Measurements from ENCODE around the gene MTCL1.

Gene MTCL1

GRCh38 chr18:8776013-8776943 lies 70.9 kb downstream of the MTCL1 start:
- DNase-seq: no peak

GRCh38 chr18:8777846-8778245 lies 72.5 kb downstream of the MTCL1 start:
- DNase-seq: no peak

GRCh38 chr18:8778386-8778785 lies 73.0 kb downstream of the MTCL1 start:
- no peak for DNase-seq

- no peak for DNase-seq
Observed at GRCh38 chr18:8778824-8779223, 73.5 kb downstream of the MTCL1 start.

DNA sequence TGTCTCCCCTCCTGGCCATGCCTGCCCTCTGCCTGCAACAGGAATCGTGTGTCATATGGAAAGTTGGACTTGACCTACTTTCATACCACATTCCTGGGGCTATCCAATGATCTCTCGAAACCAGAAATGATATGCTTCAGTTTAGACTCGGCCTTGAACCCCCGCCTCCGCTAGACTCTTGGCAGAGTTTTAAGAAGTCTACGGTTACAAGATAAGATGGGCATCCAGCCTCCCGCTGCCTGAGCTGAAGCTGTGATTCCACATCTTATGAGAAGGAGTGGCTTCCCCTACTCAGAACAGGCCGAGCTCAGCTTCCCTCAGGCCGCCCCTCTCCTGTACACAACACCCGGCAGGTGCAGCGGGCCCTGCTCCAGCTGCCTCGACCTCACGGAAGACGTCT lies 73.9 kb downstream of the MTCL1 start:
- peak; percentile 30 for DNase-seq

DNA sequence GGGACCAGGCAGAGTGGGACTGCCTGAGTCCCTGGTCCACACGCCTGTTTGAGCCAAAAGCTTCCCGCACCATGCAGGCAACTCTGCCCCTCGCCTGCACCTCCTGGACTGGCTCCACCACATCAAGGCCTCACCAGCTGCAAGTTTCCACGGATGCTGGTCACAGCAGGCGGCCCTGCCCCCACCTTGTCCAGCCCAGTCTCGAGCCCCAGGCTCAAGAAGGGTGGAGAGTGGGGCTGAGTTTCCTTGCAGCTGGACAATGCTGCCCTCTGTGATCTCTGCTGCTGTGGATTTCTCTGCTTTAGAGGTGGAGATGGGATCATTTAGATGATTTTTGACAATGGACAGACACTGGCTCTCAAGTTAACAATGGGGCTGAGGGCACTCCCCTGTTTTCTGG lies 74.9 kb downstream of the MTCL1 start:
- DNase-seq: no peak

- DNase-seq: no peak
Observed at GRCh38 chr18:8781671-8782070, 76.3 kb downstream of the MTCL1 start.

- DNase-seq: no peak
Observed at GRCh38 chr18:8783335-8783993, 78.1 kb downstream of the MTCL1 start.

GRCh38 chr18:8783994-8784530 lies 78.7 kb downstream of the MTCL1 start:
- no peak for DNase-seq

- no peak for DNase-seq
Observed at GRCh38 chr18:8785261-8785660, 79.9 kb downstream of the MTCL1 start.

DNA sequence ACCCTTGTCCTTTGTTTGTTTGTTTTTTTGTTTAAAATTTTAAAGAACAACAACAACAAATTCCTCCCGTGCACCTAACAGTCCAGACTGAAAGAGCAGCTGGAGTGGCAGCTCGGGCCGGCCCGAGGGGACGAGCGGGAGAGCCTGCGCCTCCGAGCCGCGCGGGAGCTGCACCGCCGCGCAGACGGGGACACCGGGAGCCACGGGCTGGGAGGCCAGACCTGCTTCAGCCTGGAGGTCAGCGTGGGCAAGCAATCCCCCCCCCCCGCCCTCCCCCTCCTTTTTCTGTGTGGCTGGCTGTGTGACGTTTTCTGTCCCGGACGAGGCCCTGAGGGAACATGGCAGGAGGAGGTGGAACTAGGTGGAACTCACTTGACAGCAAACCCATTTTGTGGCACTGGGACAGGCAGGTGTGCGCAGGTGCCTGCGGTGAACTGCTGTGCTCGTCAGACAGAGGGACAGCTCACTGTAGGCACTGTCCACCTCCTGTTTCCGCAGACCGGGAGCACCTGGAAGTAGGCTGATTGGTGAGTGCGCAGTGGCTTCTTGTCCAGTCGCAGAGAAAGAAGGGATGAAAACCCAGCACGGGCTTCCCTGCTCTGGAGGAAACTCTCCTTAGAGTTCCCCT lies 80.6 kb downstream of the MTCL1 start:
- DNase-seq: no peak

DNA sequence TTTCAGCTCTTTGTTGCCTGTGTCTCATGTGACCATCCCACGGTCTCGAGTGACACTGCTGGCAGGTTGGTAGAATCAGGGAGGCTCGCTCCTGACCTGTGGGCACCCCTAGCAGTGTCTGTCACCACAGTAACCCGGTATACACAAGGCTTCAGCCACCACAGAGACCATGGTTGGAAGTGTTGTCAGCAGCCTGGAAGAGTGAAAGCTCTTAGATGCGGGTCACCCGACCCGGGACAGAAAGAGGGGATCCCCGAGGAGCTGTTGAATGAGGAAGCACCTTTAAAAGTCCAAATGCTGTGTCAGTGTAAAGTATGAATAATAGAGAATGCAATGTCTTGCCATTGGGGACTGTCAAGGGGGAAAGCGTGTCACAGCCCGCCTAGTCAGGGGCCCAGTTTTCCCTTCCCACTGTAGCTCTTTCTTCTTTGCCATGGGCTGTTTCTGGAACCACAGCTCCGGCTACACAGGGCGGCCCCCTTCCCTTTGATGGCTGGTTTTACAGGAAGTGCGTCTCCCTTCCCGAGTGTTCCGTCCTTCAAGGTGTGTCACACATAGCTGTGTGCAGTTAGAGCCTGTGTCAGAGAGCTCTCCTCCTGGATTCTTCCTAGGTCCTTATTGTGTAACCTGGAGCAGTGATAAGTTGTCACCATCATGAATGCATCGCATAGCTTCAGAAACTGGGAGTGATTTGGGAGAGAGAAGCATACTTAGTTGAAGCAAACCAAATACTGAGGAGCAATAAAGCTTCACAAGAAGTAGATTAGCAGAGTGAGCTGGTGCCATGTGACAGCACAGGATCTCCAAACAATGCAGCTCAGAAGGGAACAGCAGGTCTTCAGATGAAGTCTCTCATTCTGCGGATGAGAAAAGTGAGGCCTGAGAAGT lies 81.4 kb downstream of the MTCL1 start:
- no peak for DNase-seq

DNA sequence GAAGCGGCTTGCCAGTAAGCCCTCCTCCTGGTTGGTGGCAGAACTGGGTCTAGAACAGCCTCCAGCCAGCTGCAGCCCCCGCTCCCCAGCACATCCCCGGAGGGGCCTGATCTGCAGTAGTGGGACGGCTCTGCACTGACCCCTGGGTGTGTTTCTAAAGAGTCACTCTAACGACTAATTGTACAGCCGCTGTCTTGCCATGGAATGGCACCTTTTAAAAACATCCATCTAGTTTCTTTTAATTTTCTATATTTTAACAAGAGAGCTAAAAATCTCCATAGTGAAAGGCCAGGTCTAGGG lies 82.0 kb downstream of the MTCL1 start:
- no peak for DNase-seq

- DNase-seq: no peak
Observed at GRCh38 chr18:8787794-8788193, 82.4 kb downstream of the MTCL1 start.

DNA sequence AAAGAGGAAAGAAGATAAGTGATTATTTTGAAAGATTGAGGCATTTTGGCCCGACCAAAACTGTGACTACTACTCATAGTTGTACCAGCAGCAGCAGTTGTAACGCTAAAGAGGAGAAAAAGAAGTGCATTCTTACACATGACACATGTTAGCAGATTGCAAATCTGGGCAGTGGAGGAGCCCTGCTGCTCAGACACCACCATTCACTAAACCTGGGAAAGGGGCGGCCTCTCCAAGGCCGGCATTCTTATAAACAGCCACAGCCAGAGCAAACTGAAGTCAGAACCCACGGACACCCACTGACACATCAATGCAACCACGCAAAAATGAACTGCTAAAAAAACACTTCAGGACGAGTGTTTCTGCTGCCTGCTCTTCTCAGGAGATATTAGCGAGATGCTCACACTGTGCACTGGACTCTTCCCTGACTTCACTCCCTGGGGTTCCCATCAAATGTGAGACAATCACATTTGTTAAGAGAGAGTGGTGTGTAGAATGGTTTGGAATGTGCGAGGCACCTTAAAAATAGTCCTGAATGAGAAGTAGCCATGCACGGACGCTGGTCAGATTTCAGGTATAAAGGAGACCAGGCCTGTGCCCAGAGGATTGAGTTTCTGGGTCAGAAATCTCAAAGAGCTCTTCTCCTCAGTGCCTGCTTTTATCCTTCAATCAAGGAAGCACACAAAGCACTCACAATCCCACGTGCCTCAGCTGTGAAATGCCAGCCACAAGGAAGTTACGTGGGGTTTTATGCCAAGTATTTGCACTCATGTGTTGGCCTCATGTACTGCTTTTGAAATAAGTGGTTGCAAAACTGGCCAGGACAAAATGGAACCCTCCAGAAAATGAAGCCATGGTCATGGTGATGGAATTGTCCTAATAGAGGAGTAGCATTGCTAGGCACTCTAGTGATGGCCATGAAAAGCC lies 83.4 kb downstream of the MTCL1 start:
- no peak for DNase-seq

DNA sequence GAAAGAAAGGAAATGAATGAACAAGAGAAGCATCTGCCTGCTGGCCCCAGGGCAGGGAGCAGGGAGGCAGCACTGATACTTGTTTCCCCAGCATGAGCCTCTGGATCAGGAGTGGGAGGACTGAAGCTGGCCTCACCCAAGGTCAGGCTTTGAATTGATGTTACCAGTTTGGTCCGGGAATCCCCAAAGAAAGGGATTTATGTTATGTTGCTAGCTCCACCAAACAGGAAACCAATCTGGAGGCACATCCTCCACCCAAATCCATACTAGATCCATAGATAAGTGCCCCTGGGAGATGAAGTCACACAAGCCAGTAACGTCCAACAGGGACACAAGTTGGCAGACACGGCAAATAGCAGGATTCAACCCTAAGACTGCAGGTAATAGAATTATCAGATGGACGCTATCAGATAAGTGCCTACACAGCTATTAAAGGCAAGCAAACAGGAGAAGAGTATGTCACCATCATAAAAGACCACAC lies 85.9 kb downstream of the MTCL1 start:
- DNase-seq: no peak

DNA sequence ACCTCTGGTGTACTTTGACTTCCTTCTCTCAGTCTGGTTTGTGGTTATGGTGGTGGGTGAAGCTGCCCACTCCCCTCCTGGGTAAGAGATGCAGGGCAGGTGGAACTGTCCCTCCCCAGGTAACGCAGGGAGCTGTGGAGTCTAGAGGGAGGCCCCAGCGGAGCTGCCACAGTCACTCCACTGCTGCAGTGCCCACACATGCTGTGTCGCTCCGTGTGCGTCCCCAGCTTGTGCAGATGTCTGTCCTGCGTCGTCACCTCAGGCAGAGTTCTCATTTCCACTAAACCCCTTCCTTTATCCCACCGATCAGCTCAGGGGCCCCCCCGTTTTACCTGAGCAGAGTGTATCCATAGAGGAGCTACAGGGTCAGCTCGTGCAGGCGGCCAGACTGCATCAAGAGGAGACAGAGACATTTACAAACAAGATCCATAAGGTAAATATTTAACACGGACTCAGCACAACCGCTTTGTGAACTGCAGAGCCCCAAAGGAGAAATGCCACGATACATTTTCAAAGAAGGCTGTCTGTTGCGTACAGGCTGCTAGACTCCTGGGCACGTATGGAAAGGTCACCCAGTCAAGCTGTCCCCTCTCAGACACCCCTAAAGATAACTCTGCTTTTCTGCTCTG lies 87.4 kb downstream of the MTCL1 start:
- DNase-seq: no peak

GRCh38 chr18:8793445-8794155 lies 88.2 kb downstream of the MTCL1 start:
- DNase-seq: no peak

- no peak for DNase-seq
Observed at GRCh38 chr18:8794156-8794933, 89.0 kb downstream of the MTCL1 start.

DNA sequence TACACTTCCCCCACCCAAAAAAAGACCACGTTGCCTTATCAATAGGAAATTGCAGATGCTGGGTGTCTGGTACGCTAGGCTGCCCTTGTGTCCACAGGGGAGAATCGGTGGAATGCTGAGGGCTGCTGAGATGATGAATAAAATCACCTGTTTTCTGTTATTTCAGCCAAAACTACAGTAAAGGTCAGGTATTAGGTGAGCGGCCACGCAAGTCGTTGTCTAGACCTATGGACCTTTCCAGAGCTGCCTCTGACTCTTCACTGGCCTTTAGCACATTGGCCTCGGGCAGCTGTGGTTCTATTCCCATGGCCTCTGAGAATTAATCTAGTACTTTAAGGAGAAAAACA lies 89.6 kb downstream of the MTCL1 start:
- no peak for DNase-seq
